HG02870 (cell line): Measurements from ENCODE around the gene NSD2.
"Not testable (repeated sequence)": the region's sequence is repeated elsewhere in the genome, so short reads cannot be mapped to it uniquely, and the experiment has no call there.

Experiments
- ATAC-seq: cut with Tn5 transposase; IDR thresholded peaks from one replicate; pipeline ENCODE4 v1.9.1; 2021; ENCODE audit warnings: mild to moderate bottlenecking, moderate library complexity; ENCODE audit not compliant: unreplicated experiment

NSD2 gene

GRCh38 chr4:1993718-1994516, 122.7 kb downstream of the NSD2 start:
- ATAC-seq: not testable (repeated sequence)

GRCh38 chr4:1994938-1995337, 123.7 kb downstream of the NSD2 start:
- no peak for ATAC-seq

GRCh38 chr4:1996866-1997611, 125.8 kb downstream of the NSD2 start:
- no peak for ATAC-seq

GRCh38 chr4:1997712-1998111, 126.5 kb downstream of the NSD2 start:
- no peak for ATAC-seq

- no peak for ATAC-seq
Observed at GRCh38 chr4:1998296-1998695, 127.1 kb downstream of the NSD2 start.

GRCh38 chr4:1999308-1999707, 128.1 kb downstream of the NSD2 start:
- ATAC-seq: not testable (repeated sequence)

GRCh38 chr4:2003361-2003760, 132.2 kb downstream of the NSD2 start:
- ATAC-seq: not testable (repeated sequence)

- no peak for ATAC-seq
Observed at GRCh38 chr4:2006367-2006766, 135.2 kb downstream of the NSD2 start.

- ATAC-seq: no peak
Observed at GRCh38 chr4:2006956-2007653, 135.9 kb downstream of the NSD2 start.

GRCh38 chr4:2007804-2008670, 136.8 kb downstream of the NSD2 start:
- ATAC-seq: no peak

- ATAC-seq: no peak
Observed at GRCh38 chr4:2008671-2008920, 137.4 kb downstream of the NSD2 start.

- peak; percentile 85 for ATAC-seq
Observed at GRCh38 chr4:2008921-2009650, 137.9 kb downstream of the NSD2 start, which contains the start of gene NELFA. Gene NELFA (minus strand): TSS chr4:2008974. CDS start chr4:2008959, 15 bp downstream.

- no peak for ATAC-seq
Observed at GRCh38 chr4:2009651-2010233, 138.5 kb downstream of the NSD2 start.

GRCh38 chr4:2011583-2011982, 140.4 kb downstream of the NSD2 start:
- no peak for ATAC-seq

GRCh38 chr4:2015008-2015407, 143.8 kb downstream of the NSD2 start:
- ATAC-seq: no peak

- ATAC-seq: not testable (repeated sequence)
Observed at GRCh38 chr4:2021358-2022018, 150.3 kb downstream of the NSD2 start.

- no peak for ATAC-seq
Observed at GRCh38 chr4:2024683-2025082, 153.5 kb downstream of the NSD2 start.

- ATAC-seq: no peak
Observed at GRCh38 chr4:2025817-2026216, 154.6 kb downstream of the NSD2 start.

GRCh38 chr4:2027120-2027519, 155.9 kb downstream of the NSD2 start:
- ATAC-seq: not testable (repeated sequence)
